Stimulated activated CD4-positive, alpha-beta T cell treated with anti-CD3 and anti-CD28 coated beads, TNF-alpha, amount 100 ng/mL, for 4 hours (primary cell): ENCODE data around the gene WDR35.

ENCODE experiments used
- DNase-seq, 3 experiments: peaks; one replicate each; pipeline ENCODE4 v3.0.0-alpha.2; 2020; ENCODE audit warnings: low read depth in 3 of 3

WDR35 gene

DNA sequence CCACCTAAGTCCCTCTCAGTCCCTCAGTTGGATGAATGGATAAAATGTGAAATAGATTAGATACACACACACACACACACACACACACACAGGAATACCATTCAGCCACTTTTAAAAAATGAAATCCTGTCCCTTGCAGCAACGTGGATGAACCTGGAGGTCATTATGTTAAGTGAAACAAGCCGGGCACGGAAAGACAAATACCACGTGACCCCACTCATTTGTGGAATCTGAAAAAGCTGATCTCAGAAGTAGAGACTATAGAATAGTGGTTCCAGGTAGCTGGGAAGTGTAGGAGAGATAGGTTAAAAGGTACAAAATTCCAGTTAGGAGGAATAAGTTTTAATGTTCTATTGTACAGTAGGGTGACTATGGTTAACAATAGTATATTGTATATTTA is 119.1 kb downstream of the WDR35 start:
- DNase-seq = no peak

GRCh38 chr2:19868701-19869580 is 121.0 kb downstream of the WDR35 start:
- peak; percentile 40 to 49 (median 46) for DNase-seq

GRCh38 chr2:19868224-19868623 is 121.7 kb downstream of the WDR35 start:
- no peak for DNase-seq

DNA sequence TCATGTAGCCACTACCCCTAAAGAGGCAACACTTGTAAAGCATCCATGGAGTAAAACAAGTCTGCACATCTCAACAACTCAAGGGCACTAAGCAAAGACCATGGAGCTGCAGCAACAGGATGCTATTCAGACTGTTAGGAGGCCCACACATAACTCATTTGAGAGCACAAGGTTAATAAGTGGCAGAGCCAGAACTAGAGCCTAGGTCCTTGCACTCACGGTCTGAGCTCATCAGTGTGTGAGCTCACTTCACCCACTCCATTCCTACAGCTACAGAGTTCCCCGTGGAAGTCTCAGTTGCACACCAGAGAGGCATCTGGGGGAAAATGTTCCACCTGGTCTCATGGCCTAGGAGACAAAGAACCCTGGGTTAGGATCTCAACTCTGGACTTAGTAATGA is 123.1 kb downstream of the WDR35 start:
- no peak for DNase-seq

DNA sequence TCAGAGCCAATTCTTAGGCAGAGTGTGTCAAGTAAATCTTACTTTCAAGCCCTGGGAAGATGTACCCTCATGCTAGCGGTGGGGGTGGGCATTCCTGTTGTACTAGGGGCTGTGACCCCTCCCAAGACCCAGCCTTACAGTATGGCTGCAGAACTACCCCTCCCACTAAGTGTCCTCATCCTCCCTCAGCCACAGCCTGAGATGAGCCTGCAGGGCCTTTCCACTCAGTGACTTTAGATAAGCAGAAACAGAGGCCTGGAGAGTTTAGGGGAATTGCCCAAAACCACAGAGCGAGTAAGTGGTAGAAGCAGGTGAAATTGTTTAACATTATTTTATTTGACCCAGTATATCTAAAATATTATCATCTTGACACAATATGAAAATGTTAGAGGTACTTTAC is 124.8 kb downstream of the WDR35 start:
- DNase-seq = no peak

DNA sequence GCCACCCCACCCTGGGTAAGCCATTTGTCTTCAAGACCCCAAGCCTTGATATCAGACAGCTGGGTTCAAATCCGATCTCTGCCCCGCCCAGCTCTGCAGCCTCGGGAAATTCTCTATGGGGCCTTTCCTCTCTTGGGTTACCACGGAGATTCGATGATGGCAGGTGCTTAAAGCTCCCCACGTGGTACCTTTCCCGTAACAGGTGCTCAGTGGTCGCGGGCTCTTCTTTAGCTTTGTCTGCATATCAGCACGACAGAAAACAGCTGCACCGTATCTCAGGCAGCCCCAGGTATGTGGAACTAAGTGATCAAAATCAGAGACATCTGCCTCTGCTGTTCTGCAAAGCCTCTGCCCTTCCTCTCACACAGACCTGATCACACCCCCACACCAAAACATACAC is 125.5 kb downstream of the WDR35 start:
- DNase-seq = no peak

- DNase-seq = peak; percentile 32 to 50 (median 45)
These were observed 126.4 kb downstream of the WDR35 start for GRCh38 chr2:19863303-19864041.

DNA sequence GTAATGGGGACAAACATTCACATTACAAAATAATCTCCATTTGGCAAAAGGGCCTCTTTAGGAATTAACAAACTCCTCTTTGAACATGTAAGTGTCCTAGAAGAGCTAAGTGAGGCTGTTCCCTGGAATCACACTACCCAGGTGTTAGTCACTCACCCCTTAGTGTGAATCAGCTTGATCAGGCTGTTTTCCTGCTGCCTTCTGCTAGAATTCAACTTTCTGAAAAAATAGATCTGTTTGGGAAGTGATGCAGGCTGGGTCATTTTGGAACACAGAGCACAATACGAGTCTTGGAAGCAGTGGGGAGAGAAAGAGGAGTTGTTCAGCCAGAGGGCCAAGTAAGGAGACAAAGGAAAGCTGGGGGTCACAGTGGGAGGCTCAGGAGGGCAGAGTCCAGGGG is 128.1 kb downstream of the WDR35 start:
- DNase-seq = no peak
